ENCODE data around the gene MMP25. TPM values are rescaled to one million over a fixed set of nuclear protein-coding genes. Genes with fewer than 3 reads are reported as not detected.

The MMP25 gene
- total RNA-seq, 1 experiment from 2014 or later = 0.80 TPM

DNA sequence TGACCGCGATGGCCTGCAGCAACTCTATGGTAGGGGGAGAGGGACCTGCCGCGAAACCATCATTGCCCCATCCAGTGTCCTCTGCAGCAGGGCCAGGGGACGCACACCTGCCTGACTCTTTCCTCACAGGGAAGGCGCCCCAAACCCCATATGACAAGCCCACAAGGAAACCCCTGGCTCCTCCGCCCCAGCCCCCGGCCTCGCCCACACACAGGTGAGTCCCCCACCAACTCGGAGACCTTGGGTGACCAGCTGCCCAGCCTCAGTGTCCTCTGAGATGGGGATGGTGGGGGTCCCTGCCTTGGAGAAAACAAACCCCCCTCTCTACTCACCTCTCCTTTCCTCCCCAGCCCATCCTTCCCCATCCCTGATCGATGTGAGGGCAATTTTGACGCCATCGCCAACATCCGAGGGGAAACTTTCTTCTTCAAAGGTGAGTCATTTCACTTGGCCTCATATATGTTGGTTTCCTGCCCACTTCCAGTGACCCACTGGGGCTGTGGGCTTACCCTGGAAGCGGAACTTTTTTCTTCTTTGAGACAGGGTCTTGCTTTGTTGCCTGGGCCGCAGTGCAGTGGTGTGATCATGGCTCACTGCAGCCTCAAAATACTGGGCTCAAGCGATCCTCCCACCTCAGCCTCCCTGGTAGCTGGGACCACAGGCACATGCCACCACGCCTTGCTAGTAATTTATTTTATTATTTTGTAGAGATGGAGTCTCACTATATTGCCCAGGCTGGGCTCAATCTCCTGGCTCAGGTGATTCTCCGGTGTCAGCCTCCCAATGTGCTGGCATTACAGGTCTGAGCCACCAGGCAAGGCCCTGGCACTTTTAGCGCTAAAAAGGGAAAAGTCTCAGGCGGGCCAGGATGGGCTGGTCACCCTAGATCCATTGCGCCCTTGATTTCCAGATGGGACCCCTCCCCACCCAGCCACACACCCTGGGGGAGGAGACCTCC, 11.1 kb downstream of the MMP25 start:
- Histone ChIP-seq H3K27me3 (replicated peaks; ENCODE audit: insufficient read depth, low read depth, low read length, poor library complexity) (no peaks in the 10 kb centered on the region), H3K4me1 (ENCODE audit: insufficient read depth, low read length, poor library complexity, severe bottlenecking) (peaks cover 5% of the 10 kb centered on the region), H3K4me3 (ENCODE audit: low read depth, low read length, poor library complexity, severe bottlenecking) (no peak overlapping the region), H3K36me3 (ENCODE audit: insufficient read depth, low read length, poor library complexity, severe bottlenecking) (no peaks in the 10 kb centered on the region), H3K27ac (ENCODE audit: low read depth, low read length, poor library complexity, severe bottlenecking) (no peak overlapping the region), H3K9me3 (ENCODE audit: low read depth, low read length, poor library complexity, severe bottlenecking) (no peaks in the 10 kb centered on the region)
- POLR2A ChIA-PET (ENCODE audit: low non-redundant PET) = no interaction called here
- CTCF ChIA-PET = no interaction called here
- BruUV-seq (replicated peaks) = no TSS peak
- DNase-seq (ENCODE audit: low spot score) = no peak
- intact Hi-C loops (cut with micrococcal nuclease; ENCODE audit: unreplicated experiment) = loop anchor here (10.0 kb wide), 1 partner anchor 97 kb away; no protein-coding TSS in a partner anchor
- TF ChIP-seq, protein P1, sequence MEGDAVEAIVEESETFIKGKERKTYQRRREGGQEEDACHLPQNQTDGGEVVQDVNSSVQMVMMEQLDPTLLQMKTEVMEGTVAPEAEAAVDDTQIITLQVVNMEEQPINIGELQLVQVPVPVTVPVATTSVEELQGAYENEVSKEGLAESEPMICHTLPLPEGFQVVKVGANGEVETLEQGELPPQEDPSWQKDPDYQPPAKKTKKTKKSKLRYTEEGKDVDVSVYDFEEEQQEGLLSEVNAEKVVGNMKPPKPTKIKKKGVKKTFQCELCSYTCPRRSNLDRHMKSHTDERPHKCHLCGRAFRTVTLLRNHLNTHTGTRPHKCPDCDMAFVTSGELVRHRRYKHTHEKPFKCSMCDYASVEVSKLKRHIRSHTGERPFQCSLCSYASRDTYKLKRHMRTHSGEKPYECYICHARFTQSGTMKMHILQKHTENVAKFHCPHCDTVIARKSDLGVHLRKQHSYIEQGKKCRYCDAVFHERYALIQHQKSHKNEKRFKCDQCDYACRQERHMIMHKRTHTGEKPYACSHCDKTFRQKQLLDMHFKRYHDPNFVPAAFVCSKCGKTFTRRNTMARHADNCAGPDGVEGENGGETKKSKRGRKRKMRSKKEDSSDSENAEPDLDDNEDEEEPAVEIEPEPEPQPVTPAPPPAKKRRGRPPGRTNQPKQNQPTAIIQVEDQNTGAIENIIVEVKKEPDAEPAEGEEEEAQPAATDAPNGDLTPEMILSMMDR (conservative IDR thresholded peaks at IDR 0.05; ENCODE audit: low read depth, low read length) = no peak

- ChIA-PET POLR2A (ENCODE audit: low non-redundant PET) (no interaction called here), CTCF (interaction anchor here (0.6 to 1.0 kb wide), 6 partner anchors 11 to 93 kb away, joined by 3 to 12 read pairs (median 6); partner anchors contain the start of genes HCFC1R1 and THOC6)
- Histone ChIP-seq H3K27ac (ENCODE audit: low read depth, low read length, poor library complexity, severe bottlenecking) (peak overlapping the region; percentile 88), H3K4me3 (ENCODE audit: low read depth, low read length, poor library complexity, severe bottlenecking) (peak overlapping the region; percentile 93), H3K4me1 (ENCODE audit: insufficient read depth, low read length, poor library complexity, severe bottlenecking) (peaks cover 5% of the 10 kb centered on the region), H3K36me3 (ENCODE audit: insufficient read depth, low read length, poor library complexity, severe bottlenecking) (no peaks in the 10 kb centered on the region), H3K9me3 (ENCODE audit: low read depth, low read length, poor library complexity, severe bottlenecking) (no peaks in the 10 kb centered on the region), H3K27me3 (replicated peaks; ENCODE audit: insufficient read depth, low read depth, low read length, poor library complexity) (no peaks in the 10 kb centered on the region)
- intact Hi-C loops (cut with micrococcal nuclease; ENCODE audit: unreplicated experiment) = loop anchor here (10.0 kb wide), 1 partner anchor 96 kb away; no protein-coding TSS in a partner anchor
- BruUV-seq (replicated peaks) = no TSS peak
- no peak for TF ChIP-seq EZH2 (IDR thresholded peaks at IDR 0.05; ENCODE audit: borderline replicate concordance, low read depth, low read length, poor library complexity, severe bottlenecking)
- TF ChIP-seq, protein P1 (conservative IDR thresholded peaks at IDR 0.05; ENCODE audit: low read depth, low read length) = no peak
- peak; percentile 37 for DNase-seq (ENCODE audit: low spot score)
Observed at GRCh38 chr16:3058139-3059030, 12.0 kb downstream of the MMP25 start.

DNA sequence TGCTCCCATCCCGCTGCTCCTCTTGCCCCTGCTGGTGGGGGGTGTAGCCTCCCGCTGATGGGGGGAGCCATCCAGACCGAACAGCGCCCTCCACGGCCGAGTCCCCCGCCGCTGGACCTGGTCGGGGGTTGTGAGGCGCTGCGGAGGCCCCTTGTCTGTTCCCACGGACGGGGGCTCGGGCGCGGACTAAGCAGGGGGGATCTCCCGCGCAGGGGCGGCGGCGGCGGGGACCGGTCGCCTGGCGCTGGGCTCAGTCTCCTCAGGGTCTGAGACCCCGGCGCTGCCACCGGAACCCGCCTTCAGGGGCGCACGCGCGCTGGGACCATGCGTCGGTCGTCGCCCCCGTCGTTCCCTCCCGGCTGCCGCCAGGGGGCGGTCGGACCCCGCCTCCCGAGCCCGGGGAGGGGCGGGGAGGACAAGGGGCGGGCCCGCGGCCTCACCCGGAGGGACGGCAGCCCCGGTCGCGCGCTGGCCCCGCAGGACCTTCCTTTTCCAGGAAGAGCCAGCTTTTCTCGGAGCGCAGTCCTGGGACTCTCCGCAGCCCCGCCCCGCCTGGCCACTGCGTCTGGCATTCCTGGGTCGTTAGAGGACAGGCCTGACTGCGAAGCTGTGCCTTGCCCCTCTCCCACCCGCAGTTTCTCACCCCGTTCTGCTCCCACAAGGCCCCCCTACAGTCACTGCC, 12.8 kb downstream of the MMP25 start:
- POLR2A ChIA-PET (ENCODE audit: low non-redundant PET) = no interaction called here

More for the DNA sequence above, 12.8 kb downstream of the MMP25 start:
- no TSS peak for BruUV-seq (replicated peaks)
- DNase-seq (ENCODE audit: low spot score) = peak; percentile 87
- H3K4me1 ChIP-seq (ENCODE audit: insufficient read depth, low read length, poor library complexity, severe bottlenecking) = peaks cover 5% of the 10 kb centered on the region
- H3K27me3 ChIP-seq (replicated peaks; ENCODE audit: insufficient read depth, low read depth, low read length, poor library complexity) = no peaks in the 10 kb centered on the region
- intact Hi-C loops (cut with micrococcal nuclease; ENCODE audit: unreplicated experiment) = loop anchor here (10.0 kb wide), 1 partner anchor 96 kb away; no protein-coding TSS in a partner anchor
- peak overlapping the region; percentile 93 for H3K4me3 ChIP-seq (ENCODE audit: low read depth, low read length, poor library complexity, severe bottlenecking)
- no peaks in the 10 kb centered on the region for H3K9me3 ChIP-seq (ENCODE audit: low read depth, low read length, poor library complexity, severe bottlenecking)
- TF ChIP-seq, protein P1 (conservative IDR thresholded peaks at IDR 0.05; ENCODE audit: low read depth, low read length) = peak; percentile 69
- TF ChIP-seq EZH2 (IDR thresholded peaks at IDR 0.05; ENCODE audit: borderline replicate concordance, low read depth, low read length, poor library complexity, severe bottlenecking) = no peak
- peak overlapping the region; percentile 88 for H3K27ac ChIP-seq (ENCODE audit: low read depth, low read length, poor library complexity, severe bottlenecking)
- CTCF ChIA-PET = interaction anchor here (0.6 to 1.0 kb wide), 5 partner anchors 27 to 70 kb away, joined by 3 to 10 read pairs (median 5); partner anchors contain the start of genes HCFC1R1 and THOC6
- H3K36me3 ChIP-seq (ENCODE audit: insufficient read depth, low read length, poor library complexity, severe bottlenecking) = no peaks in the 10 kb centered on the region

Data from A673 (cell line).